Activated CD8-positive, alpha-beta T cell treated with anti-CD3 and anti-CD28 coated beads for 36 hours (primary cell): ENCODE data around the gene PHTF1. TPM values are rescaled to one million over a fixed set of nuclear protein-coding genes. Genes with fewer than 3 reads are reported as not detected.
"Not testable (repeated sequence)": the region's sequence is repeated elsewhere in the genome, so short reads cannot be mapped to it uniquely, and the experiment has no call there.

Source experiments
- ATAC-seq: fragments of 200-7000 bp; cut with Tn5 transposase; one replicate; pipeline ENCODE4 v1.10.0; 2021; ENCODE audit warnings: mild to moderate bottlenecking, moderate library complexity
- CTCF ChIA-PET: fragments of 350-600 bp; sonication (Branson Sonifier 250); formaldehyde crosslinking; loops from one replicate; lab custom pipeline; 2021; ENCODE audit warnings: antibody characterized with exemption; lab: Charles Lee
- POLR2A ChIA-PET: fragments of 350-600 bp; sonication (Branson Sonifier 250); formaldehyde crosslinking; loops from one replicate; lab custom pipeline; 2021; ENCODE audit warnings: antibody characterized with exemption; lab: Charles Lee
- DNase-seq: peaks from one replicate; pipeline ENCODE4 v3.0.0-alpha.2; 2020
- H3K27ac Mint-ChIP-seq: one replicate; pipeline ENCODE4 v1.8.0; 2021; ENCODE audit warnings: mild to moderate bottlenecking, mixed read lengths
- H3K27me3 Mint-ChIP-seq: one replicate; pipeline ENCODE4 v1.8.0; 2021; ENCODE audit warnings: mixed read lengths
- H3K36me3 Mint-ChIP-seq: one replicate; pipeline ENCODE4 v1.8.0; 2021; ENCODE audit warnings: low read depth, mixed read lengths
- H3K4me1 Mint-ChIP-seq: one replicate; pipeline ENCODE4 v1.8.0; 2021; ENCODE audit warnings: low read depth, mixed read lengths
- H3K4me3 Mint-ChIP-seq: one replicate; pipeline ENCODE4 v1.8.0; 2021; ENCODE audit warnings: mild to moderate bottlenecking, moderate library complexity, mixed read lengths
- H3K9me3 Mint-ChIP-seq: one replicate; pipeline ENCODE4 v1.8.0; 2021; ENCODE audit warnings: mixed read lengths
- intact Hi-C: fragments of 100-400 bp; cut with micrococcal nuclease; formaldehyde crosslinking; loops from one replicate; pipeline ENCODE4 v1.10.0; 2022
- total RNA-seq, 2 experiments: library from RNA; stranded (reverse); gene quantifications; one replicate each; pipeline ENCODE4 v1.2.3, GENCODE V29; 2021
- TF ChIP-seq, protein P1 (sequence below): fragments of 200-600 bp; IDR thresholded peaks from one replicate; pipeline ENCODE4 v1.8.0; 2022; ENCODE audit warnings: antibody characterized with exemption, mild to moderate bottlenecking

The PHTF1 gene
- total RNA-seq, 2 experiments from 2014 or later, result 13.1 to 14.4 TPM

GRCh38 chr1:113721010-113721409, 38.3 kb downstream of the PHTF1 start:
- ATAC-seq, result no peak
- Mint-ChIP-seq H3K36me3 (peaks cover 63% of the 10 kb centered on the region), H3K27me3 (no peaks in the 10 kb centered on the region), H3K4me1 (no peaks in the 10 kb centered on the region), H3K27ac (no peak overlapping the region), H3K4me3 (no peak overlapping the region), H3K9me3 (peaks cover 14% of the 10 kb centered on the region)
- DNase-seq, result no peak
- CTCF ChIA-PET, result no interaction called here
- TF ChIP-seq, protein P1, sequence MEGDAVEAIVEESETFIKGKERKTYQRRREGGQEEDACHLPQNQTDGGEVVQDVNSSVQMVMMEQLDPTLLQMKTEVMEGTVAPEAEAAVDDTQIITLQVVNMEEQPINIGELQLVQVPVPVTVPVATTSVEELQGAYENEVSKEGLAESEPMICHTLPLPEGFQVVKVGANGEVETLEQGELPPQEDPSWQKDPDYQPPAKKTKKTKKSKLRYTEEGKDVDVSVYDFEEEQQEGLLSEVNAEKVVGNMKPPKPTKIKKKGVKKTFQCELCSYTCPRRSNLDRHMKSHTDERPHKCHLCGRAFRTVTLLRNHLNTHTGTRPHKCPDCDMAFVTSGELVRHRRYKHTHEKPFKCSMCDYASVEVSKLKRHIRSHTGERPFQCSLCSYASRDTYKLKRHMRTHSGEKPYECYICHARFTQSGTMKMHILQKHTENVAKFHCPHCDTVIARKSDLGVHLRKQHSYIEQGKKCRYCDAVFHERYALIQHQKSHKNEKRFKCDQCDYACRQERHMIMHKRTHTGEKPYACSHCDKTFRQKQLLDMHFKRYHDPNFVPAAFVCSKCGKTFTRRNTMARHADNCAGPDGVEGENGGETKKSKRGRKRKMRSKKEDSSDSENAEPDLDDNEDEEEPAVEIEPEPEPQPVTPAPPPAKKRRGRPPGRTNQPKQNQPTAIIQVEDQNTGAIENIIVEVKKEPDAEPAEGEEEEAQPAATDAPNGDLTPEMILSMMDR, result no peak
- POLR2A ChIA-PET, result no interaction called here
- intact Hi-C loops, result no loop called here

GRCh38 chr1:113718621-113719020, 40.7 kb downstream of the PHTF1 start:
- H3K4me1 Mint-ChIP-seq, H3K27ac Mint-ChIP-seq, CTCF ChIA-PET, H3K4me3 Mint-ChIP-seq, intact Hi-C loops, DNase-seq, POLR2A ChIA-PET, ATAC-seq, H3K27me3 Mint-ChIP-seq: not testable (repeated sequence)
- Mint-ChIP-seq H3K36me3 (peaks cover 56% of the 10 kb centered on the region), H3K9me3 (peaks cover 14% of the 10 kb centered on the region)

GRCh38 chr1:113717506-113717905, 41.8 kb downstream of the PHTF1 start:
- H3K9me3 Mint-ChIP-seq, result peaks cover 14% of the 10 kb centered on the region
- DNase-seq, POLR2A ChIA-PET, H3K27ac Mint-ChIP-seq, CTCF ChIA-PET, H3K27me3 Mint-ChIP-seq, ATAC-seq, intact Hi-C loops, H3K4me1 Mint-ChIP-seq, H3K4me3 Mint-ChIP-seq: not testable (repeated sequence)
- H3K36me3 Mint-ChIP-seq, result peaks cover 53% of the 10 kb centered on the region

DNA sequence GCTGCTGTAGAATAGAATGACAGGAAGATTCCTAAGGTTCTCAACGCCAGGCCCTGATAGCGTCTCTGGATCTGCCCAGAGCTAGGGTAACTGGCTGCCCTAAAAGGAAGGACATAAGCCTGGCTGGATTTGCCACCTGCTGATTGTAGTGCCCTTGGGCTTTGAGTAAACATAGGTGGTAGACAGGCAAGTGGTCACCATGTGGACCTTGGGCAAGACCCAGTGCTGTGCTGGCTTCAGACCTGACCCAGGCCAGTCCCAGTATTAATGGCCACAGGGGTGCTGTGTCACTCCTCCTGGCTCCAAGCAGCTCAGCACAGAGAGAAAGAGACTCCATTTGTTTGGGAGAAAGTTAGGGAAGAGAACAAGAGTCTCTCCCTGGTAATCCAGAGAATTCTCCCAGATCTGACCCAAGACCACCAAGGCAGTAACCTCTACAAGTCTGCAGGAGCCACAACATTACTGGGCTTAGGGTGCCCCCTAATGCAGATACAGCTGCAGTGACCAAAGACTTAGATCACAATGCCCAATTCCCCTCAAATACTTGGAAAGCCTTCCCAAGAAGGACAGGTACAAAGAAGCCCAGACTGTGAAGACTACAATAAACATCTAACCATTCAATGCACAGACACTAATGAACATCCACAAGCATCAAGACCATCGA, 44.5 kb downstream of the PHTF1 start:
- Mint-ChIP-seq H3K27me3 (no peaks in the 10 kb centered on the region), H3K9me3 (peaks cover 14% of the 10 kb centered on the region), H3K4me3 (no peak overlapping the region), H3K27ac (no peak overlapping the region), H3K36me3 (peaks cover 36% of the 10 kb centered on the region), H3K4me1 (no peaks in the 10 kb centered on the region)
- ATAC-seq, result no peak
- TF ChIP-seq, protein P1, result no peak
- ChIA-PET CTCF (no interaction called here), POLR2A (no interaction called here)
- DNase-seq, result no peak
- intact Hi-C loops, result no loop called here

DNA sequence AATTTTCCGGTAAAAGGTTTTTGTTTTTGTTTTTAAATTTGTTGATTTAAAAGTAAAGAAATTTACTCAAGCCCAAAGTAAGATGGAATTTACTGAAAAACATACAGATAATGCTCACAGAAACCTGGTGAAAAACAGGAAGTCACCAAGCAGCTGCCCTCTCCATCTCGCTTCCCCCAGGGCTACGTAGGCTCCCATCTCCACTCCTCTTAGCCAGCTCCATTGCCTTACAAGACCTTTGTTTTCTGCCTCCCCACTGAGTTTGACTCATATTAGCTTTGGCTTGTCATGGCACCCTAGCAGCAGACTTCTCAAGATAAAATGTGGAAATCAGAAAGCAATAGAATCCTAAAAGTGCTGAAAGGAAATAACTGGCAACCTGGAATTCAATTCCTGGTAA, 57.9 kb downstream of the PHTF1 start:
- H3K9me3 Mint-ChIP-seq, result no peaks in the 10 kb centered on the region
- no peaks in the 10 kb centered on the region for H3K27me3 Mint-ChIP-seq
- TF ChIP-seq, protein P1, result no peak
- intact Hi-C loops, result no loop called here
- DNase-seq (no peak), ATAC-seq (no peak)
- peaks cover 6% of the 10 kb centered on the region for H3K36me3 Mint-ChIP-seq
- ChIA-PET POLR2A (no interaction called here), CTCF (interaction anchor here (0.6 kb wide), 1 partner anchor 257 kb away, joined by 3 read pairs; no protein-coding TSS in a partner anchor)
- H3K4me3 Mint-ChIP-seq, result no peak overlapping the region
- H3K4me1 Mint-ChIP-seq, result peaks cover 6% of the 10 kb centered on the region
- H3K27ac Mint-ChIP-seq, result no peak overlapping the region

GRCh38 chr1:113694910-113695309, 64.4 kb downstream of the PHTF1 start:
- no peak overlapping the region for H3K4me3 Mint-ChIP-seq
- DNase-seq (no peak), ATAC-seq (no peak)
- H3K36me3 Mint-ChIP-seq, result peaks cover 32% of the 10 kb centered on the region
- intact Hi-C loops, result no loop called here
- no peaks in the 10 kb centered on the region for H3K27me3 Mint-ChIP-seq
- TF ChIP-seq, protein P1, result no peak
- H3K27ac Mint-ChIP-seq, result no peak overlapping the region
- POLR2A ChIA-PET, result no interaction called here
- H3K9me3 Mint-ChIP-seq, result peaks cover 16% of the 10 kb centered on the region
- no peaks in the 10 kb centered on the region for H3K4me1 Mint-ChIP-seq
- CTCF ChIA-PET, result no interaction called here
